HEK293T (cell line): Measurements from ENCODE around the gene TAF4B.
"Not testable (repeated sequence)": the region's sequence is repeated elsewhere in the genome, so short reads cannot be mapped to it uniquely, and the experiment has no call there.

Source experiments
- CTCF ChIA-PET: fragments of 350-600 bp; formaldehyde crosslinking; extraction: SDS; loops from one replicate; lab custom pipeline; 2021; ENCODE audit warnings: antibody characterized with exemption, inconsistent platforms; lab: Yijun Ruan, JAX
- POLR2A ChIA-PET: fragments of 350-600 bp; formaldehyde crosslinking; extraction: SDS; loops from one replicate; lab custom pipeline; 2020; ENCODE audit warnings: antibody characterized with exemption, inconsistent platforms; lab: Yijun Ruan, JAX
- DNase-seq: peaks from one replicate; pipeline ENCODE4 v3.0.0; 2012; ENCODE audit warnings: mixed read lengths; ENCODE audit errors: extremely low spot score
- ARNT ChIP-seq: fragments of 450-650 bp; IDR thresholded peaks from 2 replicates; pipeline ENCODE4 v1.6.1; 2017; ENCODE audit warnings: mild to moderate bottlenecking
- BHLHE40 ChIP-seq: fragments of 450-650 bp; IDR thresholded peaks from 2 replicates; pipeline ENCODE4 v1.6.1; 2016; ENCODE audit warnings: mild to moderate bottlenecking, moderate library complexity, borderline replicate concordance
- CTBP1 ChIP-seq: fragments of 450-650 bp; IDR thresholded peaks from 2 replicates; pipeline ENCODE4 v1.6.1; 2016; ENCODE audit warnings: borderline replicate concordance
- ELF4 ChIP-seq: fragments of 450-650 bp; IDR thresholded peaks from 2 replicates; pipeline ENCODE4 v1.6.1; 2017; ENCODE audit warnings: antibody characterized with exemption
- FOXA1 ChIP-seq: fragments of 450-650 bp; IDR thresholded peaks from 2 replicates; pipeline ENCODE4 v1.6.1; 2016; ENCODE audit warnings: mild to moderate bottlenecking
- FOXK2 ChIP-seq: fragments of 450-650 bp; IDR thresholded peaks from 2 replicates; pipeline ENCODE4 v1.6.1; 2016; ENCODE audit warnings: mild to moderate bottlenecking
- FOXM1 ChIP-seq: fragments of 450-650 bp; IDR thresholded peaks from 2 replicates; pipeline ENCODE4 v1.6.1; 2017; ENCODE audit warnings: mild to moderate bottlenecking, borderline replicate concordance
- HDGF ChIP-seq: fragments of 450-650 bp; IDR thresholded peaks from 2 replicates; pipeline ENCODE4 v1.6.1; 2017; ENCODE audit warnings: antibody characterized with exemption, borderline replicate concordance
- L3MBTL2 ChIP-seq: fragments of 450-650 bp; conservative IDR thresholded peaks from 2 replicates; pipeline ENCODE4 v1.6.1; 2016; ENCODE audit warnings: mild to moderate bottlenecking
- LEF1 ChIP-seq: fragments of 450-650 bp; IDR thresholded peaks from 2 replicates; pipeline ENCODE4 v1.6.1; 2017; ENCODE audit warnings: mild to moderate bottlenecking, borderline replicate concordance
- NFRKB ChIP-seq: fragments of 450-650 bp; IDR thresholded peaks from 2 replicates; pipeline ENCODE4 v1.6.1; 2016; ENCODE audit warnings: mild to moderate bottlenecking, moderate library complexity
- SP1 ChIP-seq: fragments of 450-650 bp; IDR thresholded peaks from 2 replicates; pipeline ENCODE4 v1.6.1; 2017
- SUZ12 ChIP-seq: fragments of 450-650 bp; IDR thresholded peaks from 2 replicates; pipeline ENCODE4 v1.6.1; 2016; ENCODE audit warnings: mild to moderate bottlenecking
- TARDBP ChIP-seq: fragments of 450-650 bp; IDR thresholded peaks from 2 replicates; pipeline ENCODE4 v1.6.1; 2016
- ZNF384 ChIP-seq: fragments of 450-650 bp; IDR thresholded peaks from 2 replicates; pipeline ENCODE4 v1.6.1; 2016
- TF ChIP-seq, protein P1 (sequence below): fragments of 450-650 bp; IDR thresholded peaks from 2 replicates; pipeline ENCODE4 v1.6.1; 2016

The TAF4B gene

DNA sequence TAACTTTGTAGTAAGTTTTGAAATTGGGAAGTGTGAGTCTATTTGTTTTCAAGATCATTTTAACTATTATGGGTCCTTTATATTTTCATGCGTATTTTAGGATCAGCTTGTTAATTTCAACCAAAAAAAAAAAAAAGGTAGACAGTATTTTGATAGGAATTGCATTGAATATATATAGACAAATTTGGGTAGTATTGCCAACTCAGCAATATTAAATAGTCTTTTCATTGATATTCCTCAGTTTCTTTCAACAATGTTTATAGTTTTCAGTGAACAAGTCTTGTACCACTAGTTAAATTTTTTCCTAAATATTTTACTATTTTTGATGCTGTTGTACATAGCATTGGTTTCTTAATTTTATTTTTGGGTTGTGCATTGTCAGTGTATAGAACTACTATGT lies 149.9 kb downstream of the TAF4B start:
- CTCF ChIA-PET: no interaction called here
- no peak for TF ChIP-seq FOXM1
- no peak for TF ChIP-seq FOXK2
- no peak for TF ChIP-seq CTBP1
- no peak for TF ChIP-seq L3MBTL2
- no peak for TF ChIP-seq FOXA1
- TF ChIP-seq NFRKB: no peak
- TF ChIP-seq, protein P1, sequence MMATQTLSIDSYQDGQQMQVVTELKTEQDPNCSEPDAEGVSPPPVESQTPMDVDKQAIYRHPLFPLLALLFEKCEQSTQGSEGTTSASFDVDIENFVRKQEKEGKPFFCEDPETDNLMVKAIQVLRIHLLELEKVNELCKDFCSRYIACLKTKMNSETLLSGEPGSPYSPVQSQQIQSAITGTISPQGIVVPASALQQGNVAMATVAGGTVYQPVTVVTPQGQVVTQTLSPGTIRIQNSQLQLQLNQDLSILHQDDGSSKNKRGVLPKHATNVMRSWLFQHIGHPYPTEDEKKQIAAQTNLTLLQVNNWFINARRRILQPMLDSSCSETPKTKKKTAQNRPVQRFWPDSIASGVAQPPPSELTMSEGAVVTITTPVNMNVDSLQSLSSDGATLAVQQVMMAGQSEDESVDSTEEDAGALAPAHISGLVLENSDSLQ: no peak
- no peak for TF ChIP-seq ZNF384
- no peak for TF ChIP-seq LEF1
- TF ChIP-seq SUZ12: no peak
- TF ChIP-seq BHLHE40: no peak
- no peak for TF ChIP-seq ARNT
- no peak for TF ChIP-seq SP1
- no peak for TF ChIP-seq ELF4
- no peak for TF ChIP-seq HDGF
- no peak for TF ChIP-seq TARDBP
- DNase-seq: no peak
- POLR2A ChIA-PET: no interaction called here

GRCh38 chr18:26378701-26379100 lies 152.5 kb downstream of the TAF4B start:
- POLR2A ChIA-PET: no interaction called here
- TF ChIP-seq L3MBTL2 (no peak), HDGF (no peak), BHLHE40 (no peak), LEF1 (no peak), TARDBP (no peak), ZNF384 (no peak), FOXK2 (no peak), SUZ12 (no peak), CTBP1 (no peak), ELF4 (no peak), ARNT (no peak), NFRKB (no peak), FOXM1 (no peak), SP1 (no peak)
- TF ChIP-seq, protein P1: no peak
- CTCF ChIA-PET: no interaction called here

DNA sequence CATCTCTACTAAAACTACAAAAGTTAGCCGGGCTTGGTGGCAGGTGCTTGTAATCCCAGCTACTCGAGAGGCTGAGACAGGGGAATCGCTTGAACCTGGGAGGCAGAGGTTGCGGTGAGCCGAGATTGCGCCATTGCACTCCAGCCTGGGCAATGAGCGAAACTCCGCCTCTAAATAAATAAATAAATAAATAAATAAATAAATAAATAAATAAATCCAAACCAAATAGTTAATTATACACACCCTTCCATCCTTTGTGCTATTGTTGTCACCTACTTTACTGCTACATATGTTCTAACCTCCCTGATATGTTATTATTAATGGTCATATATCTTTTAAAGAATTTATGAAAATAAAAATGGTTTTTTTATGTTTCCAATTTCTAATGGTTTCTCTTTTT lies 155.3 kb downstream of the TAF4B start:
- CTCF ChIA-PET: interaction anchor here (1.1 kb wide), 1 partner anchor 58 kb away, joined by 3 read pairs; no protein-coding TSS in a partner anchor
- POLR2A ChIA-PET, DNase-seq: not testable (repeated sequence)

More at GRCh38 chr18:26378701-26379100, 152.5 kb downstream of the TAF4B start:
- DNase-seq: no peak

GRCh38 chr18:26383454-26384270 lies 157.4 kb downstream of the TAF4B start:
- TF ChIP-seq, protein P1: peak; percentile 51
- TF ChIP-seq NFRKB (no peak), CTBP1 (no peak)
- CTCF ChIA-PET: interaction anchor here (0.6 to 3.1 kb wide), 22 partner anchors 8 to 1833 kb away, joined by 3 to 19 read pairs (median 5); no protein-coding TSS in a partner anchor
- peak; percentile 55 for DNase-seq
- POLR2A ChIA-PET: interaction anchor here (0.6 kb wide), 1 partner anchor 274 kb away, joined by 3 read pairs; no protein-coding TSS in a partner anchor

GRCh38 chr18:26386002-26386401 lies 159.8 kb downstream of the TAF4B start:
- CTCF ChIA-PET: interaction anchor here (0.5 to 0.7 kb wide), 2 partner anchors 18 to 62 kb away, joined by 3 read pairs; no protein-coding TSS in a partner anchor
- TF ChIP-seq FOXK2 (no peak), FOXA1 (no peak), NFRKB (no peak), BHLHE40 (no peak), ELF4 (no peak), CTBP1 (no peak)
- TF ChIP-seq, protein P1: no peak
- DNase-seq: no peak
- POLR2A ChIA-PET: no interaction called here

- ChIA-PET POLR2A (no interaction called here), CTCF (no interaction called here)
- DNase-seq: no peak
- TF ChIP-seq CTBP1: no peak
- no peak for TF ChIP-seq ELF4
- no peak for TF ChIP-seq L3MBTL2
- TF ChIP-seq ZNF384: no peak
- TF ChIP-seq FOXA1: no peak
- TF ChIP-seq FOXK2: no peak
- TF ChIP-seq HDGF: no peak
- no peak for TF ChIP-seq SUZ12
- TF ChIP-seq BHLHE40: no peak
- TF ChIP-seq TARDBP: no peak
- no peak for TF ChIP-seq ARNT
- no peak for TF ChIP-seq NFRKB
- no peak for TF ChIP-seq FOXM1
Observed at GRCh38 chr18:26386441-26386840, 160.2 kb downstream of the TAF4B start.
